Brain microvascular endothelial cell (primary cell): ENCODE measurements around the gene LRRC45.
A peak's percentile ranks its signal among the peaks of the same experiment; 100 is the strongest.

Source experiments
- DNase-seq: peaks from one replicate; pipeline ENCODE4 v3.0.0-alpha.2; 2020
- H3K27ac ChIP-seq: fragments of 250-450 bp; sonication (Bioruptor Pico); 2 replicates; pipeline ENCODE4 v1.5.1; 2020; ENCODE audit warnings: mild to moderate bottlenecking, moderate library complexity
- H3K27me3 ChIP-seq: fragments of 250-450 bp; sonication (Bioruptor Pico); replicated peaks from 2 replicates; pipeline ENCODE4 v1.5.1; 2020; ENCODE audit warnings: mild to moderate bottlenecking
- H3K36me3 ChIP-seq: fragments of 250-450 bp; sonication (Bioruptor Pico); replicated peaks from 2 replicates; pipeline ENCODE4 v1.5.1; 2020; ENCODE audit warnings: mild to moderate bottlenecking
- H3K4me3 ChIP-seq: 2 replicates; pipeline ENCODE4 v1.5.1; 2011; ENCODE audit warnings: low read depth, mild to moderate bottlenecking, control low read depth, low read length, moderate library complexity
- in situ Hi-C: cut with HindIII; loops from 2 replicates; pipeline ENCODE4 v1.10.0; 2017; ENCODE audit warnings: low sequenced_read_pairs, low pct_ligation_motif_present
- TF ChIP-seq, protein P1 (sequence below): IDR thresholded peaks from 2 replicates; pipeline ENCODE4 v1.5.1; 2011; ENCODE audit warnings: low read depth, mild to moderate bottlenecking, moderate library complexity, low read length, control low read depth, inconsistent platforms; ENCODE audit errors: missing control alignments

The LRRC45 gene

DNA sequence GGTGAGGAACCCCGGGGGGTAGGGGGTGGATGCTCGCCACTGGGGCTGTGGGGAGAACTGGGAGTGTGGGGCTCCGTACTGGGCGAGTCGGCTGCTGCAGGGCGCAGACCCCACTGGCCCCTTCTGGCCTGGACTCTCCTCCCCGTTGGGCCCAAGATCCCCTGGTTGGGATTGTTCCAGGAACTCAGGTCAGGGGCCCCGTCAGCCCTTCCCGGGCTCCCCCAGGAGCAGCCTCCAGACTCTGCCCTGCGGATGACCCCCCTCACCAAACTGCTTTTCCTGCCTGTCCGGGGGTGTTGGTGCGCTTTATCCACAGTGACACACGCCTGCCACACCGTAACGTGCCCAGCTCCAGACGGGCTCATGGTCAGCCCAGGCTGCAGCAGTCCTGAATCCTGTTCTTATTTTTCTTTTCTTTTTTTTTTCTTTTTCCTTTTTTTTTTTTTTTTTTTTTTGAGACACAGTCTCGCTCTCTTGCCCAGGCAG lies 21.5 kb upstream of the LRRC45 start:
- Histone ChIP-seq H3K4me3 (no peak overlapping the region), H3K27ac (no peak overlapping the region), H3K36me3 (no peaks in the 10 kb centered on the region), H3K27me3 (no peaks in the 10 kb centered on the region)
- no peak for DNase-seq
- in situ Hi-C loops = no loop called here
- TF ChIP-seq, protein P1, sequence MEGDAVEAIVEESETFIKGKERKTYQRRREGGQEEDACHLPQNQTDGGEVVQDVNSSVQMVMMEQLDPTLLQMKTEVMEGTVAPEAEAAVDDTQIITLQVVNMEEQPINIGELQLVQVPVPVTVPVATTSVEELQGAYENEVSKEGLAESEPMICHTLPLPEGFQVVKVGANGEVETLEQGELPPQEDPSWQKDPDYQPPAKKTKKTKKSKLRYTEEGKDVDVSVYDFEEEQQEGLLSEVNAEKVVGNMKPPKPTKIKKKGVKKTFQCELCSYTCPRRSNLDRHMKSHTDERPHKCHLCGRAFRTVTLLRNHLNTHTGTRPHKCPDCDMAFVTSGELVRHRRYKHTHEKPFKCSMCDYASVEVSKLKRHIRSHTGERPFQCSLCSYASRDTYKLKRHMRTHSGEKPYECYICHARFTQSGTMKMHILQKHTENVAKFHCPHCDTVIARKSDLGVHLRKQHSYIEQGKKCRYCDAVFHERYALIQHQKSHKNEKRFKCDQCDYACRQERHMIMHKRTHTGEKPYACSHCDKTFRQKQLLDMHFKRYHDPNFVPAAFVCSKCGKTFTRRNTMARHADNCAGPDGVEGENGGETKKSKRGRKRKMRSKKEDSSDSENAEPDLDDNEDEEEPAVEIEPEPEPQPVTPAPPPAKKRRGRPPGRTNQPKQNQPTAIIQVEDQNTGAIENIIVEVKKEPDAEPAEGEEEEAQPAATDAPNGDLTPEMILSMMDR = no peak

DNA sequence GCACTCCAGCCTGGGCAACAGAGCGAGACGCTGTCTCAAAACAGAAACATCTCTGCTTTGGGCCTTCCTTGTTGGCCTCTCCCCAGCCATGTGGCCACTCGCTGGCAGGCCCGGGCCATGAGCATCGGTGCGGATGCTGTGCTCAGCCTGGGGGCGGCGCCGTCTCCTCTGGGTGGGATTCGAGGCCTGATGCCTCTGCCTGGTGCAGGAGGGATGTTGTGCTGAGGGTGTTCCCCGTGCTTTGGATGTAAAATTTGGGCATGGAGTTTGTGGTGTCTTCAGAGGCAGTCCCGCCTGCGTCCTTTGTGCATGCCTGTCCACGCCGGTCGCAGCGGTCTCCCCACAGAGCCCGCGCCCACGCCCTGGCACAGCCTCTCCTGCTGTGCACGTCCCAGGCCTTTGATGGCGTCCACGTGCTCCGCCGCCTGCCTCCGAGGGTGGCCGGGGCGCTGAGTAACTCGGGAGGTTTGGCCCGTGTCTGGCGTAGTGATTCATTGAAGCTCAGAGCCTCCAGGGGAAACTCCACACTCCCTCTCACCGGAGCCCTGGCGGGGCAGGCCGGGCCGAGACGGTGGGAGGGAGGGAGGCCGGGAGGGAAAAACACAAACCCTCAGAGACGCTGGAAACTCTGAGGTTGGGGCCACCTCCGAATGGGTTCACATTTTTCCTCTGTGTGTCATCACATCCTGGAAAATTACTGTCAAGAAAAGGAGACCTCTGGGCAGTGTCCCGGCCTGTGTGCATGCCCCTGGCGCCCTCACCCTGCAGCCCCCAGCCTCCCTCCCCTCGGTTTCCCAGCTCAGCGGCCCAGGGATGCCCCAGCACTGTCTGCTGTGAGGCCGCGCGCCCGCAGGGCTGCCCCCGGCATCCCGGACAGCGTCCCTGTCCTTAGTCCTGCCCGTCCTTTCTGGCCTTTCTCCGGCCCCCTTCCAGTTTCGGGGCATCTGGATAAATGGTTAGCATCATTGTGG lies 19.4 kb upstream of the LRRC45 start:
- Histone ChIP-seq H3K27me3 (no peaks in the 10 kb centered on the region), H3K36me3 (no peaks in the 10 kb centered on the region), H3K4me3 (no peak overlapping the region), H3K27ac (peak overlapping the region; percentile 20)
- DNase-seq = peak; percentile 93
- in situ Hi-C loops = no loop called here
- TF ChIP-seq, protein P1 = no peak

DNA sequence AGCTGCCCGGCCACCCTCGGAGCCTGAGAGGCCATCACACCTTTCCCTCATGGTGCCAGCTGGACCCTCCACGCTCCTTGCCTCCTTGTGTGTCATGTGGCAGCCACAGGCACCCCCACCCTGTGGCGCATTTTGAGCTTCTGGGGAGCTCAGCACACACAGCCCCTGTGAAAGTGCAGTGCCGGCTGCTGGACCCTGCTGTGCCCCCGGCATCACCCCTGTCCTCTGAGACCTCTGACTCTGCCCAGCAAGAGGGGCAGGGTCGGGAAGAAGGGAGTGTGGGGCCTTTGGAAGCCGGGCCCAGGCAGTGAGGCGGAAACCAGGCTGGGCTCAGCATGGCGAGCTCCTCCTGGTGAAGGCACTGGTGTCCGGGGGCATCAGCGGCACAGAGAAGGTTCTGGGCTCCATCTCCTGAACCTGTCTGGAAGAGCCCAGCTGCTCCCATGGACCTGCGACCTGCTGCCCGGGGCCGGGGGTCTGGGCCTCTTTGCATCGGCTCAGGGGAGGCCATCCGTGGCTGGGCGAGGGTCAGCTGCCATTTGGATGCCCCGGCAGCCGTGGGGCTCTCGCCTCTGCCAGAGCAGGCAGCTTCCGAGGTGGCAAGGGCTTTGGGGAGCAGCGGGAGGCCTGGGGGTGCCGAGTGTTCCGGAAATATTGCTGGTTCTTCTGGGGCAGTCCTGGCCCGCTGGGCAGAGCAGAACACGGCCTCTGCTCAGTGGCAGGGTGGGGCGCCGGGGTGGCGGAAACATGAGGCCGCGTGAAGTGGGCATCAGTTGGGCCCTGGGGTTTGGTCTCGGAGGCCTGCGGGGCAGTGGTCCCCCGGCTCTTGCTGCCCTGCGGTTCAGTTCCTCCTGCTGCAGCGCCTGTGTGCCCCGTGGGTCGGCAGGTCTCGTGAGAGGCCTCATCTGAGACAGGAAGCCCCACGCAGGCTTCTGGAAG lies 18.3 kb upstream of the LRRC45 start:
- in situ Hi-C loops = no loop called here
- H3K27me3 ChIP-seq = no peaks in the 10 kb centered on the region
- no peaks in the 10 kb centered on the region for H3K36me3 ChIP-seq
- H3K27ac ChIP-seq = no peak overlapping the region
- TF ChIP-seq, protein P1 = no peak
- H3K4me3 ChIP-seq = no peak overlapping the region
- DNase-seq = no peak

DNA sequence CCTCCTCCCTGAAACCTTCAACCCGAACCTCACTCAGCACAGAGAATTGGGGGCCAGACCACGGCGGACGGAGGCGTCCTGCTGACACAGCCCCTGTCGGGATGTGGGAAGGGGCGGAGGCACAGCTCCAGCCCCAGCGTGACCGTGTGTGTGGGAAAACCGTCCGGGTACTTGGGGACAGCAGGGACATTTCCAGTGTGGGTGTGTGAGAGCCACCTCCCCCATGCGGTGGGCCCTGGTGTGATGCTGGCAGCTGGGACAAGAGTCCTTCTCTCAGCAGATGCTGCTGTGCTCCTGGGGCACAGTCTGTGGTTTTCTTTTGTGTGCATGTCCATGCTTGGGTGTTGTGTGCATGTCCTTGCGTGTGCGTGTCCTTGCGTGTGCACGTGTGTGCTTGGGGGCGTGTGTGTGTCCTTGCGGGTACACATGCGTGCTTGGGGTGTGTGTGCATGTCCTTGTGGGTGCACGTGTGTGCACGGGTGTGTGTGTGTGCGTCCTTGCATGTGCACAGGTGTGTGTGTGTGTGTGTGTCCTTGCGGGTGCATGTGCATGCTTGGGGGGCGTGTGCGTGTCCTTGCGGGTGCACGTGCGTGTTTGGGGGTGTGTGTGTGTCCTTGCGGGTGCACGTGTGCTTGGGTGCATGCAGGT lies 17.3 kb upstream of the LRRC45 start:
- no peak for DNase-seq
- no peaks in the 10 kb centered on the region for H3K27me3 ChIP-seq
- no peak overlapping the region for H3K27ac ChIP-seq
- TF ChIP-seq, protein P1 = no peak
- in situ Hi-C loops = no loop called here
- no peaks in the 10 kb centered on the region for H3K36me3 ChIP-seq
- no peak overlapping the region for H3K4me3 ChIP-seq

DNA sequence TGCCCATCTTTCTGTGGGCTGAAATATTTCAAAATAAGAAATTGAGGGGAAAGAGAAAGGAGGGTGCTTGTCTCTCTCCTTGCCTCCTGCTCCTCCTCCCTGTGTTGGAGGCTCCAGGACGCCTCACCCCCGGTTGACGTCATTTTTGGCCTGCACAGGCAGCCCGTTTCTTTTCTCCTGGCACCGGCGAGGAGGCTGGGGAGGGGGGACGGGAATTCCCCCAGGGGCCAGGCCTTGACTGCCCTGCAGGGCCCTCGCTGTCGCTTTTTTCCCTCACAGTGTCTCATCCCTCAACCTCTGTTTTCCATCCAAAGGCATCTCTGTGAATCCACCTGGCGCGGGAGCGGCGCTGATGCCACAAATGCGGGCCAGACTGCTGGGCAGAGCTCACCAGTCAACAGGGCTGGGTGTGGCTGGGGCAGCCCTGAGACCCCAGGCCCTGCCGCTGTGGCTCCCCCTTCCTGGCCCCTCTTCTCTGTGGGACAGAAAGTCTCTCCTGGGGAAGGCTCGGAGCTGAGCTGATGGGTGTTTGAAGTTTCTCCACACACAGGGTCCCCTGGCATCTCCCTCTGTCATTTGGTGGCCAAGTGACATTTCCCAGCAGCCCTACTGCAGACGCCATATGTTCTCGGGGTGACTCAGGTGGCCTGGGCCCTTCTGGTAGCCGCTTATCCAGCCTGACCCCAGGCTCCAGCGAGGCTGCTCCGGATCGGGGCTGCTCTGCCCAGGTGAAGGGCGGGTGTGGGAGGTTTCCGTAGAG lies 16.5 kb upstream of the LRRC45 start:
- in situ Hi-C loops = no loop called here
- Histone ChIP-seq H3K36me3 (no peaks in the 10 kb centered on the region), H3K27ac (no peak overlapping the region), H3K27me3 (no peaks in the 10 kb centered on the region), H3K4me3 (no peak overlapping the region)
- DNase-seq = no peak
- TF ChIP-seq, protein P1 = no peak
